HepG2 (cell line): ENCODE data around the gene IRF6. TPM values are rescaled to one million over a fixed set of nuclear protein-coding genes. Genes with fewer than 3 reads are reported as not detected.

Source experiments
- ARNT2 ChIP-seq: sonication (generic); formaldehyde crosslinking; IDR thresholded peaks from 2 replicates; pipeline ENCODE4 v1.8.0; 2022; ENCODE audit warnings: mild to moderate bottlenecking, low read depth, missing genetic modification reagents, moderate library complexity
- ATM ChIP-seq: fragments of 450-650 bp; IDR thresholded peaks from 2 replicates; pipeline ENCODE4 v1.7.1; 2017; ENCODE audit warnings: mild to moderate bottlenecking, borderline replicate concordance
- BORCS8-MEF2B ChIP-seq: sonication (generic); formaldehyde crosslinking; IDR thresholded peaks from 2 replicates; pipeline ENCODE4 v1.8.0; 2022; ENCODE audit warnings: mild to moderate bottlenecking, missing genetic modification reagents
- BRCA1 ChIP-seq: sonication (generic); formaldehyde crosslinking; IDR thresholded peaks from 2 replicates; pipeline ENCODE4 v1.4.0; 2020; ENCODE audit warnings: missing genetic modification reagents
- CAMTA2 ChIP-seq: sonication (generic); formaldehyde crosslinking; IDR thresholded peaks from 2 replicates; pipeline ENCODE4 v1.4.0; 2020; ENCODE audit warnings: mild to moderate bottlenecking, missing genetic modification reagents, borderline replicate concordance
- ELF3 ChIP-seq: IDR thresholded peaks from 2 replicates; pipeline ENCODE4 v1.6.1; 2016; ENCODE audit warnings: missing genetic modification reagents, missing compliant biosample characterization
- ETV6 ChIP-seq: sonication (generic); formaldehyde crosslinking; conservative IDR thresholded peaks from 2 replicates; pipeline ENCODE4 v1.4.0; 2020; ENCODE audit warnings: missing genetic modification reagents
- FOXO1 ChIP-seq: sonication (generic); formaldehyde crosslinking; IDR thresholded peaks from 2 replicates; pipeline ENCODE4 v1.4.0; 2020; ENCODE audit warnings: missing genetic modification reagents
- GPN1 ChIP-seq: sonication (generic); formaldehyde crosslinking; IDR thresholded peaks from 2 replicates; pipeline ENCODE4 v1.5.1; 2020; ENCODE audit warnings: missing genetic modification reagents, borderline replicate concordance
- HNRNPH1 ChIP-seq: fragments of 200-400 bp; formaldehyde crosslinking; optimal IDR thresholded peaks from 2 replicates; pipeline ENCODE3; 2017; ENCODE audit warnings: mild to moderate bottlenecking, low read depth, low read length
- ISX ChIP-seq: sonication (generic); formaldehyde crosslinking; conservative IDR thresholded peaks from 2 replicates; pipeline ENCODE4 v1.5.0; 2020; ENCODE audit warnings: missing genetic modification reagents
- KAT8 ChIP-seq: IDR thresholded peaks from 2 replicates; pipeline ENCODE4 v1.6.1; 2016; ENCODE audit warnings: missing genetic modification reagents, missing compliant biosample characterization
- KDM2A ChIP-seq: sonication (generic); formaldehyde crosslinking; IDR thresholded peaks from 2 replicates; pipeline ENCODE4 v1.4.0; 2020; ENCODE audit warnings: low read depth, missing genetic modification reagents, borderline replicate concordance
- KMT2A ChIP-seq: sonication (generic); formaldehyde crosslinking; IDR thresholded peaks from 2 replicates; pipeline ENCODE4 v1.4.0; 2020; ENCODE audit warnings: missing genetic modification reagents
- MXI1 ChIP-seq: IDR thresholded peaks from 3 replicates; pipeline ENCODE4 v1.6.1; 2012; ENCODE audit warnings: low read depth, low read length, inconsistent platforms, borderline replicate concordance
- NAIF1 ChIP-seq: sonication (generic); formaldehyde crosslinking; IDR thresholded peaks from 2 replicates; pipeline ENCODE4 v1.5.0; 2020; ENCODE audit warnings: mild to moderate bottlenecking, missing genetic modification reagents, borderline replicate concordance
- PAX8 ChIP-seq: sonication (generic); formaldehyde crosslinking; IDR thresholded peaks from 2 replicates; pipeline ENCODE4 v1.8.0; 2022; ENCODE audit warnings: mild to moderate bottlenecking, missing genetic modification reagents, borderline replicate concordance
- PLSCR1 ChIP-seq: sonication (generic); formaldehyde crosslinking; IDR thresholded peaks from 2 replicates; pipeline ENCODE4 v1.5.0; 2020; ENCODE audit warnings: missing genetic modification reagents, mild to moderate bottlenecking, borderline replicate concordance
- SMARCE1 ChIP-seq: fragments of 450-650 bp; IDR thresholded peaks from 2 replicates; pipeline ENCODE4 v1.6.1; 2017; ENCODE audit warnings: borderline replicate concordance
- THAP11 ChIP-seq: IDR thresholded peaks from 2 replicates; pipeline ENCODE4 v1.6.1; 2016; ENCODE audit warnings: missing biosample characterization, missing genetic modification reagents
- ZNF138 ChIP-seq: sonication (generic); formaldehyde crosslinking; IDR thresholded peaks from 2 replicates; pipeline ENCODE4 v1.5.0; 2020; ENCODE audit warnings: mild to moderate bottlenecking, low read depth, missing genetic modification reagents
- ZNF264 ChIP-seq: sonication (generic); formaldehyde crosslinking; IDR thresholded peaks from 2 replicates; pipeline ENCODE4 v1.4.0; 2020; ENCODE audit warnings: missing genetic modification reagents
- ZNF292 ChIP-seq: sonication (generic); formaldehyde crosslinking; IDR thresholded peaks from 2 replicates; pipeline ENCODE4 v1.8.1; 2022; ENCODE audit warnings: mild to moderate bottlenecking, low read depth, missing genetic modification reagents, borderline replicate concordance
- ZNF367 ChIP-seq: sonication (generic); formaldehyde crosslinking; IDR thresholded peaks from 2 replicates; pipeline ENCODE4 v1.4.0; 2020; ENCODE audit warnings: missing genetic modification reagents, borderline replicate concordance
- ZNF570 ChIP-seq: sonication (generic); formaldehyde crosslinking; IDR thresholded peaks from 2 replicates; pipeline ENCODE4 v1.4.0; 2020; ENCODE audit warnings: mild to moderate bottlenecking, missing genetic modification reagents, borderline replicate concordance
- ZNF672 ChIP-seq: sonication (generic); formaldehyde crosslinking; IDR thresholded peaks from 2 replicates; pipeline ENCODE4 v1.8.1; 2022; ENCODE audit warnings: missing genetic modification reagents
- ZNF788 ChIP-seq: sonication (generic); formaldehyde crosslinking; IDR thresholded peaks from 2 replicates; pipeline ENCODE4 v1.5.0; 2020; ENCODE audit warnings: mild to moderate bottlenecking, missing genetic modification reagents, borderline replicate concordance
- polyA plus RNA-seq, 8 experiments: library from polyadenylated mRNA; depleted of rRNA in 3 of 8; stranded (reverse) in 7 of 8; unstranded in 1 of 8; fragments of >200 nt; fragmentation: Illumina TruSeq in 4 of 8; extraction: Trizol in 4 of 8; gene quantifications; 2 replicates each; pipeline versions ENCODE4 v1.2.1 to v1.2.3, GENCODE V29; 2011 to 2016; ENCODE audit warnings: low read depth in 4 of 8, missing spikeins in 1 of 8, mixed read lengths in 1 of 8; ENCODE audit not compliant: insufficient read depth in 1 of 8
- total RNA-seq, 5 experiments: library from RNA; depleted of rRNA; stranded (reverse); fragments of >200 nt; fragmentation: Illumina TruSeq; extraction: Trizol; gene quantifications; 2 replicates each; pipeline ENCODE4 v1.2.3, GENCODE V29; 2016; ENCODE audit warnings: low read depth in 1 of 5
- TF ChIP-seq, protein P1 (sequence below): sonication (generic); formaldehyde crosslinking; IDR thresholded peaks from 2 replicates; pipeline ENCODE4 v1.4.0; 2020; ENCODE audit warnings: mild to moderate bottlenecking, missing genetic modification reagents, borderline replicate concordance
- TF ChIP-seq, protein P2 (sequence below): sonication (generic); formaldehyde crosslinking; IDR thresholded peaks from 2 replicates; pipeline ENCODE4 v1.5.1; 2020; ENCODE audit warnings: mild to moderate bottlenecking, missing genetic modification reagents, borderline replicate concordance

Gene IRF6
- total and polyA plus RNA-seq, 2 of the 13 experiments (the other 11 are each of a cell fraction or from before 2014, with no cell fraction given): 0.02 TPM; not detected in 1

- no peak for TF ChIP-seq SMARCE1
- TF ChIP-seq, protein P1, sequence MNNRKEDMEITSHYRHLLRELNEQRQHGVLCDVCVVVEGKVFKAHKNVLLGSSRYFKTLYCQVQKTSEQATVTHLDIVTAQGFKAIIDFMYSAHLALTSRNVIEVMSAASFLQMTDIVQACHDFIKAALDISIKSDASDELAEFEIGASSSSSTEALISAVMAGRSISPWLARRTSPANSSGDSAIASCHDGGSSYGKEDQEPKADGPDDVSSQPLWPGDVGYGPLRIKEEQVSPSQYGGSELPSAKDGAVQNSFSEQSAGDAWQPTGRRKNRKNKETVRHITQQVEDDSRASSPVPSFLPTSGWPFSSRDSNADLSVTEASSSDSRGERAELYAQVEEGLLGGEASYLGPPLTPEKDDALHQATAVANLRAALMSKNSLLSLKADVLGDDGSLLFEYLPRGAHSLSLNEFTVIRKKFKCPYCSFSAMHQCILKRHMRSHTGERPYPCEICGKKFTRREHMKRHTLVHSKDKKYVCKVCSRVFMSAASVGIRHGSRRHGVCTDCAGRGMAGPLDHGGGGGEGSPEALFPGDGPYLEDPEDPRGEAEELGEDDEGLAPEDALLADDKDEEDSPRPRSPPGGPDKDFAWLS (CRISPR knock-in tag): no peak
- TF ChIP-seq HNRNPH1: no peak
- no peak for TF ChIP-seq ZNF672
- peak; percentile 59; the same call in 1 of the 2 replicates for TF ChIP-seq ZNF264 (CRISPR knock-in tag)
- peak; percentile 71 for TF ChIP-seq KDM2A (CRISPR knock-in tag)
- peak; percentile 36; the same call in 1 of the 2 replicates for TF ChIP-seq KAT8 (CRISPR knock-in tag)
- TF ChIP-seq GPN1: no peak
- TF ChIP-seq CAMTA2 (CRISPR knock-in tag): no peak
- TF ChIP-seq ATM: no peak
- TF ChIP-seq PLSCR1: no peak
- no peak for TF ChIP-seq ZNF367 (CRISPR knock-in tag)
- TF ChIP-seq PAX8 (CRISPR knock-in tag): no peak
- peak; percentile 49; the same call in 1 of the 2 replicates for TF ChIP-seq THAP11 (CRISPR knock-in tag)
- no peak for TF ChIP-seq FOXO1
- no peak for TF ChIP-seq ZNF788 (CRISPR knock-in tag)
- TF ChIP-seq KMT2A (CRISPR knock-in tag): no peak
- TF ChIP-seq ZNF292 (CRISPR knock-in tag): no peak
- TF ChIP-seq BORCS8-MEF2B (CRISPR knock-in tag): no peak
- TF ChIP-seq, protein P2, sequence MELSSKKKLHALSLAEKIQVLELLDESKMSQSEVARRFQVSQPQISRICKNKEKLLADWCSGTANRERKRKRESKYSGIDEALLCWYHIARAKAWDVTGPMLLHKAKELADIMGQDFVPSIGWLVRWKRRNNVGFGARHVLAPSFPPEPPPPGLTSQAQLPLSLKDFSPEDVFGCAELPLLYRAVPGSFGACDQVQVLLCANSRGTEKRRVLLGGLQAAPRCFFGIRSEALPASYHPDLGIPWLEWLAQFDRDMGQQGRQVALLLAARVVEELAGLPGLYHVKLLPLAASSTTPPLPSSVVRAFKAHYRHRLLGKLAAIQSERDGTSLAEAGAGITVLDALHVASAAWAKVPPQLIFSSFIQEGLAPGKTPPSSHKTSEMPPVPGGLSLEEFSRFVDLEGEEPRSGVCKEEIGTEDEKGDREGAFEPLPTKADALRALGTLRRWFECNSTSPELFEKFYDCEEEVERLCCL (CRISPR knock-in tag): no peak
- peak; percentile 66; the same call in 1 of the 2 replicates for TF ChIP-seq ELF3 (CRISPR knock-in tag)
- no peak; the same call in 1 of the 2 replicates for TF ChIP-seq NAIF1
- TF ChIP-seq ZNF138 (CRISPR knock-in tag): no peak
- TF ChIP-seq BRCA1: no peak
- no peak for TF ChIP-seq ZNF570 (CRISPR knock-in tag)
- no peak; the same call in 2 of the 3 replicates for TF ChIP-seq MXI1
- TF ChIP-seq ETV6 (CRISPR knock-in tag): no peak; the same call in 1 of the 2 replicates
- TF ChIP-seq ARNT2 (CRISPR knock-in tag): peak; percentile 76; the same call in 1 of the 2 replicates
- TF ChIP-seq ISX (CRISPR knock-in tag): no peak
Observed at GRCh38 chr1:209747580-209748262, 58.2 kb downstream of the IRF6 start (continued).
